Measurements from ENCODE around the gene GPRC5B. TPM values are rescaled to one million over a fixed set of nuclear protein-coding genes. Genes with fewer than 3 reads are reported as not detected.

The GPRC5B gene, protein sequence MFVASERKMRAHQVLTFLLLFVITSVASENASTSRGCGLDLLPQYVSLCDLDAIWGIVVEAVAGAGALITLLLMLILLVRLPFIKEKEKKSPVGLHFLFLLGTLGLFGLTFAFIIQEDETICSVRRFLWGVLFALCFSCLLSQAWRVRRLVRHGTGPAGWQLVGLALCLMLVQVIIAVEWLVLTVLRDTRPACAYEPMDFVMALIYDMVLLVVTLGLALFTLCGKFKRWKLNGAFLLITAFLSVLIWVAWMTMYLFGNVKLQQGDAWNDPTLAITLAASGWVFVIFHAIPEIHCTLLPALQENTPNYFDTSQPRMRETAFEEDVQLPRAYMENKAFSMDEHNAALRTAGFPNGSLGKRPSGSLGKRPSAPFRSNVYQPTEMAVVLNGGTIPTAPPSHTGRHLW
- 0.49 and 0.65 TPM in 2 replicates for total RNA-seq

DNA sequence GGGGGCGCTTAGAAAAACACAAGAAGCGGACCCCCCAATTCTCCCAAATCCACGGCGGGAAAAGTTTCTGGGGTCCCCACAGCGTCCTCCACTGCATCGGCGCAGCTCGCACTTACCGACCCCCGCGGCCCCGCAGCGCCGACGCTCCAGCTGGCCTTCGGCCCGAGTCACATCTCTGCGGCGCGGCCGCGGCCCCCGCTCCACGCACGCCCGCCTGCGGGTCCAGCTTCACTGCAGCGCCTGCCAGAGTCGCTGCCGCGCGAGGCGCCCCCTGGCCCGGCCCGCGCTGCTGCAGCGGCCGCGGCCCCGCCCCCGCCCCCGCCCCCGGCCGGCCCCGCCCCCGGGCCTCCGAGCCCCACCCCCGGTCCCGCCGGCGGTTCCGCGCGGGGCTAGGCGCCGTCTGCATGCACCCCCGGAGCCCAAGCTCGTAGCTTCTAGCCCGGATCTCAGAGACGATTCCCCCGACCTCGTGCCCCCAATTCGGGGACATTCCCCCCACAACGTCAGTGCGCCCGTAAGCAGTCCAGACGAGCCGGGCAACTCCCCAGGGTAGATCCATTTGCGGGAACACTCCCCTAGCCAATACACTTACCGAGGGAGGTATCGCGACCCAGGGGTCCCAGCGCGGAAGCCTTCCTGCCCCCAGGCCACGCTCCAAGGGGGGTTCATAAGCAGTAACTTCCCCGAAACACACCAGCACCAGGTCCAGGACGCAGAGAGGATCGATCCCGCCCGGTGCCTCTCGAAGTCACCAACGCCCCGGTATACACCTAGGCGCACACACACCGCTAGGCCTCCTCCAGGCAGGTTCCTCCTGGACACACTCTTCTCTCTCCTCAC lies at the start of gene GPRC5B:
GPRC5B (minus strand) TSS at position 238 of the 840 bp plus-strand sequence. CDS start 12,003 bp downstream, outside the sequence.

Small RNA genes lying within 50 kb of the gene (small RNA-seq; reads per million reads assigned to genes)
- gene LARP7P2, result not detected

Other genes with a start within 250 kb of the GPRC5B start
- 8.1 and 8.5 TPM in 2 replicates for gene KNOP1, start 166.6 kb downstream of the GPRC5B start, total RNA-seq
- 6.0 and 7.0 TPM in 2 replicates for gene IQCK, start 166.6 kb downstream of the GPRC5B start, total RNA-seq
- gene GPR139, start 189.0 kb upstream of the GPRC5B start, total RNA-seq, result not detected in 2 replicates